Measurements from ENCODE around the gene ANKS1B.

DNA sequence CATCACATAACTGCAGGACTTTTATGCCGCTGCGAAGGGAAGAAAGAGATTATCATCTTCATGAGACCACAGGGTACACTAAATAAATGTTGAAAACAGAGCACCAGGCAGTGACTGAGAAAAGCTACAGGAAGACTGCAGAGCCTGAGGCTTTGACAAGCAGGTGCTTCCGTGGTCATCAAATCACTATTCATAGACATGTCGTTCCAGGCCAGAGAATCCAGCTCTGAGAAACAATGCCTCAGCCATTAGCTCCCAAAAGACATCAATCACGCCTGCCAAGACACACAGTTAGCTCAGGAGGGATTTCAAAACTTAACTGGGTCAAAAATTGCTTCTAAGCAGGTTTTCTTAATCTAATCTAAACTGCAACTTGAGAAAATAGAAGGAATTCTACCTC, 384.3 kb downstream of the ANKS1B start:
- TF ChIP-seq CTCF (IDR thresholded peaks at IDR 0.05), result no peak
- TF ChIP-seq POLR2A (IDR thresholded peaks at IDR 0.05), result no peak
